SK-N-MC (cell line): ENCODE measurements around the gene MEMO1.
"Not testable (repeated sequence)": the region's sequence is repeated elsewhere in the genome, so short reads cannot be mapped to it uniquely, and the experiment has no call there.

Experiments used
- DNase-seq: peaks from one replicate; pipeline ENCODE4 v3.0.0-alpha.2; 2011; ENCODE audit warnings: low read depth, low spot score
- H3K27ac ChIP-seq: fragments of 200-600 bp; sonication (generic); 2 replicates; pipeline ENCODE4 v1.5.1; 2016; ENCODE audit warnings: mixed run types
- H3K36me3 ChIP-seq: fragments of 200-600 bp; sonication (generic); 2 replicates; pipeline ENCODE4 v1.6.1; 2017; ENCODE audit warnings: antibody characterized with exemption, low read length, mixed read lengths; ENCODE audit not compliant: insufficient read depth
- H3K4me3 ChIP-seq: fragments of 200-600 bp; sonication (generic); 2 replicates; pipeline ENCODE4 v1.5.1; 2016
- H3K9ac ChIP-seq: fragments of 200-600 bp; sonication (generic); 2 replicates; pipeline ENCODE4 v1.8.0; 2017; ENCODE audit warnings: mixed run types, mixed read lengths; ENCODE audit not compliant: insufficient read length
- H3K9me3 ChIP-seq: fragments of 200-600 bp; sonication (generic); 2 replicates; pipeline ENCODE4 v1.6.1; 2017; ENCODE audit warnings: low read depth, mild to moderate bottlenecking, antibody characterized with exemption, low read length, moderate library complexity, mixed read lengths
- EZH2 ChIP-seq: fragments of 200-600 bp; sonication (generic); IDR thresholded peaks from one replicate; pipeline ENCODE4 v1.6.1; 2017; ENCODE audit warnings: antibody characterized with exemption
- FOXP2 ChIP-seq: optimal IDR thresholded peaks from 2 replicates; pipeline ENCODE3; 2011; ENCODE audit warnings: mild to moderate bottlenecking, moderate library complexity; ENCODE audit not compliant: insufficient read depth; ENCODE audit errors: extremely low read length, control extremely low read depth
- POLR2AphosphoS5 ChIP-seq: IDR thresholded peaks from 2 replicates; pipeline ENCODE4 v1.6.1; 2012; ENCODE audit warnings: mild to moderate bottlenecking, low read depth, low read length, borderline replicate concordance

MEMO1 gene

DNA sequence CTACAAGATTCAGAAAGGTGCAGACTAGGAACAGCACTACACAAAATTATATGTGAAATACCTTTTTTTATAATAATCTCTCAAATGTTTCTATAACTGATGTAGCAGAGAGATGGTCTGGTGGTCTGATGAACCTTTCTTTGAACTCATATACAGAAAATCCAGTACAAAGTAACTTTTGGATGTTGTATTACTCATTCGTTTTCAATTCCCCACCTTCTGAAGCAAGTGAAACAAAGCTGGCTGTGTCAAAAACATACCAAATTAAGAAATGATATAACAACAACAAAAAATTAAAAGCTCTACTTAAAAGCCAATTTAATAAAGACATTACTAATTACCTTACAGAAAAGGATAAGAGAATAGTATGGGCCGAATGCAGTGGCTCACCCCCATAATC lies 38.7 kb downstream of the MEMO1 start:
- no peak overlapping the region for H3K4me3 ChIP-seq
- no peak overlapping the region for H3K9ac ChIP-seq
- no peak for TF ChIP-seq POLR2AphosphoS5
- no peak for TF ChIP-seq EZH2
- no peak for TF ChIP-seq FOXP2
- H3K27ac ChIP-seq, result no peak overlapping the region
- no peaks in the 10 kb centered on the region for H3K9me3 ChIP-seq
- no peak for DNase-seq
- H3K36me3 ChIP-seq, result no peaks in the 10 kb centered on the region

DNA sequence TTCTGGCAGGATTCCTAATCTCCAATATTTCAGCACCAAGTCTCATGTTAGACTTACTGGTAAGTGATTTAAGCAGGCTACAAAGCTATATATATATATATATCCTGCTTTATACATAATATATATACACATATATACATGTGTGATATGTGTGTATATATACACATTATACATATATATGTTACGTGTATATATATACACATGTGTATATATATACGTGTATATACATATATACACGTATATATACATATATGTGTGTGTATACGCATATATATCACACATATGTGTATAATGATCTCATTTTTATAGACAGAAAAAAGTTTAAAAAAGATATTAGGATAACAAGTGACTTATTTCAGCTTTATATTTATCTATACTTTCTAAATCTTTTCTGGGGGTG lies 41.6 kb downstream of the MEMO1 start:
- no peaks in the 10 kb centered on the region for H3K9me3 ChIP-seq
- H3K36me3 ChIP-seq, result peaks cover under 1% of the 10 kb centered on the region; the same call in 1 of the 2 replicates
- DNase-seq, result no peak
- no peak overlapping the region for H3K27ac ChIP-seq
- TF ChIP-seq POLR2AphosphoS5 (no peak), FOXP2 (no peak)
- H3K9ac ChIP-seq, result no peak overlapping the region
- no peak overlapping the region for H3K4me3 ChIP-seq

- no peak for TF ChIP-seq EZH2
- TF ChIP-seq FOXP2, result no peak
- no peak for TF ChIP-seq POLR2AphosphoS5
- Histone ChIP-seq H3K9ac (no peak overlapping the region), H3K36me3 (peaks cover 3% of the 10 kb centered on the region; the same call in 1 of the 2 replicates), H3K9me3 (no peaks in the 10 kb centered on the region), H3K27ac (no peak overlapping the region), H3K4me3 (no peak overlapping the region)
- no peak for DNase-seq
These were observed 43.0 kb downstream of the MEMO1 start for GRCh38 chr2:31967790-31968189.

DNA sequence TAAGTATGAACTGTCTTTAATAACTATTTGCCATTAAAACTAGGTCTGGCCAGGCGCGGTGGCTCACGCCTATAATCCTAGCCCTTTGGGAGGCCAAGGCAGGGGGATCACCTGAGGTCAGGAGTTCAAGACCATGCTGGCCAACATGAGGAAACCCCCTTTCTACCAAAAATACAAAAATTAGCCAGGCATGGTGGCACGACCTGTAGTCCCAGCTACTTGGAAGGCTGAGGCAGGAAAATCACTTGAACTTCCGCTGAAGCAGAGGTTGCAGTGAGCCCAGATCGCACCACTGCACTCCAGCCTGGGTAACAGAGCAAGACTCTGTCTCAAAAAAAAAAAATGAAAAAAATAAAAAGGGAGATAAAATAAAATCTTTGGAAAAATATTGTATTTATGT lies 44.4 kb downstream of the MEMO1 start:
- H3K9me3 ChIP-seq, H3K36me3 ChIP-seq, H3K9ac ChIP-seq, H3K4me3 ChIP-seq, H3K27ac ChIP-seq, DNase-seq: not testable (repeated sequence)

DNA sequence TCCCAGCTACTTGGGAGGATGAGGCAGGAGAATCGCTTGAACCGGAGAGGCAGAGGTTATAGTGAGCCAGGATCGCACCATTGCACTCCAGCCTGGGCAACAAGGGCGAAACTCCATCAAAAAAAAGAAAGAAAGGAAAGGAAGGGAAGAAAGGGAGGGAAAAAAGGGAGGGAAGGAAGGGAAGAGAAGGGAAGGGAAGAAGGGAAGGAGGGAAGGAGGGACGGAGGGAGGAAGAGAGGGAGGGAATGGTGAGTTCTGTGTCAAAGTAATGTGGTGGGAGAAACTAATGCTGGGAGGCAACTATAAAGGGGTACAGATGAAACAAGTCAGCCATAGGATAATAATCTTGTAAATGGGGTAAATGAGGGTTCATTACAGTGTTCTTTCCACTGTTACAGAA lies 45.7 kb downstream of the MEMO1 start:
- H3K4me3 ChIP-seq, result no peak overlapping the region
- no peak for DNase-seq
- no peaks in the 10 kb centered on the region for H3K9me3 ChIP-seq
- peaks cover 3% of the 10 kb centered on the region; the same call in 1 of the 2 replicates for H3K36me3 ChIP-seq
- H3K27ac ChIP-seq, result no peak overlapping the region
- no peak overlapping the region for H3K9ac ChIP-seq
- TF ChIP-seq POLR2AphosphoS5 (no peak), EZH2 (no peak), FOXP2 (no peak)

DNA sequence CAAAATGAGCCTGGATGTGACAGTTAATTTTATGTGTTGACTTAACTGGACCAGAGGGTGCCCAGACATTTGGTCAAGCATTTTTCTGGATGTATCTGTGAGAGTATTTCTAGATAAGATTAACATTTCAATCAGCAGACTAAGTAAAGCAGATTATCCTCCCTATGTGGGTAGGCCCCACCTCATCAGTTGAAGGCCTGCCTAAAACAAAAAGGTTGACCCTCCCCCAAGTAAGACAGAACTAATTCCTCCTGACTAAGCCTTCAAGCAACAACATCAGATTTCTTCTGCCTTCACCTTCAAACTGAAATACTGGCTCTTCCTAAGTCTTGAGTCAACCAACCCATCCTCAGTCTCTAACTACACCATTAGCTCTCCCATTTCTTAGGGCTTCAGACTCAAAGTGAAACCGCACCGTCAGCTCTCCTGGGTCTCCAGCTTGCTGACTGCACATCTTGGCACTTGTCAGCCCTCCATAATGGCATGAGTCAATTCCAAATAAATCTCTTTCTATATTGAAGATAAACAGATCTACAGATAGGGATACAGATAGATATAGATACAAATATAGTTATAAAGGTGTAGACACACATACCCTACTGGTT lies 47.9 kb downstream of the MEMO1 start:
- H3K4me3 ChIP-seq, result no peak overlapping the region
- peaks cover 3% of the 10 kb centered on the region; the same call in 1 of the 2 replicates for H3K36me3 ChIP-seq
- H3K9me3 ChIP-seq, result no peaks in the 10 kb centered on the region
- TF ChIP-seq EZH2 (no peak), FOXP2 (no peak), POLR2AphosphoS5 (no peak)
- H3K9ac ChIP-seq, result no peak overlapping the region
- DNase-seq, result no peak
- no peak overlapping the region for H3K27ac ChIP-seq

GRCh38 chr2:31958140-31958717 lies 52.6 kb downstream of the MEMO1 start:
- no peak overlapping the region for H3K9ac ChIP-seq
- H3K27ac ChIP-seq, result no peak overlapping the region
- no peak for TF ChIP-seq EZH2
- no peak for TF ChIP-seq FOXP2
- TF ChIP-seq POLR2AphosphoS5, result no peak
- no peaks in the 10 kb centered on the region for H3K9me3 ChIP-seq
- DNase-seq, result no peak
- H3K36me3 ChIP-seq, result no peaks in the 10 kb centered on the region
- no peak overlapping the region for H3K4me3 ChIP-seq

GRCh38 chr2:31957354-31958139 lies 53.3 kb downstream of the MEMO1 start:
- Histone ChIP-seq H3K9ac (no peak overlapping the region), H3K36me3 (no peaks in the 10 kb centered on the region), H3K9me3 (no peaks in the 10 kb centered on the region), H3K27ac (no peak overlapping the region), H3K4me3 (no peak overlapping the region)
- no peak for DNase-seq
- no peak for TF ChIP-seq POLR2AphosphoS5
- TF ChIP-seq FOXP2, result no peak
- TF ChIP-seq EZH2, result no peak

- not testable (repeated sequence) for H3K9me3 ChIP-seq, H3K36me3 ChIP-seq, DNase-seq, H3K4me3 ChIP-seq, H3K27ac ChIP-seq, H3K9ac ChIP-seq
These were observed 53.9 kb downstream of the MEMO1 start for GRCh38 chr2:31956934-31957333.
